MM.1S (cell line): ENCODE results near the gene DSG2.

Source experiments
- CTCF ChIP-seq: fragments of 300-600 bp; sonication (generic); IDR thresholded peaks from 2 replicates; pipeline ENCODE4 v1.5.1; 2016; ENCODE audit warnings: antibody characterized with exemption, low read length, mixed read lengths
- EZH2 ChIP-seq: fragments of 300-600 bp; sonication (generic); optimal IDR thresholded peaks from 2 replicates; pipeline ENCODE3; 2017; ENCODE audit warnings: low read depth, mild to moderate bottlenecking, antibody characterized with exemption, low read length, mixed read lengths

DNA sequence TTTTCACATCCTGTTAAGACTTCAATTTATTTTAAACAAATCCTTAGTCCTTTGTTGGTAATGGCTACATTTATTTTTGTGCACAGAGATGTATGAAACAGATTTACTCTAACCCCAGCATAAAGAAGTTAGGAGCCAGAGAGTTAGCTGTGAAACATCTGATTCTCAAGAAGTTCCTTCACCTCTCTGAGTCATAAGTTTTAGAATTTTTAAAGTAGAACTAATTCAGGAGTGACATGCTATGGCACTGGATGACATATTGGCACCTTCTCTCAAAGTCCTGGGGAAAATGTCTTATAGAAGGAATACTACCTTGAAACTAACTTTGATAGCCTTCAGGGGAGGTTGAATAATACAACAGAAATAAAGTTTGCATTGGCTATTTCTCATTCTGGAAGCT is 6.4 kb upstream of the DSG2 start:
- TF ChIP-seq CTCF, result no peak
- TF ChIP-seq EZH2, result no peak
